Osteocyte (in vitro differentiated cells): Measurements from ENCODE around the gene TSKS. TPM values are rescaled to one million over a fixed set of nuclear protein-coding genes. Genes with fewer than 3 reads are reported as not detected.

Source experiments
- DNase-seq: peaks from one replicate; pipeline ENCODE4 v3.0.0; 2021; ENCODE audit warnings: mixed read lengths; ENCODE audit not compliant: unreplicated experiment; ENCODE audit errors: extremely low spot score
- H3K27ac Mint-ChIP-seq: one replicate; pipeline ENCODE4 v1.8.0; 2021; ENCODE audit warnings: mild to moderate bottlenecking, mixed read lengths; ENCODE audit not compliant: unreplicated experiment
- H3K27me3 Mint-ChIP-seq: one replicate; pipeline ENCODE4 v1.8.0; 2021; ENCODE audit warnings: mixed read lengths; ENCODE audit not compliant: unreplicated experiment
- H3K36me3 Mint-ChIP-seq: one replicate; pipeline ENCODE4 v1.8.0; 2021; ENCODE audit warnings: mixed read lengths; ENCODE audit not compliant: unreplicated experiment
- H3K4me1 Mint-ChIP-seq: one replicate; pipeline ENCODE4 v1.8.0; 2021; ENCODE audit warnings: mixed read lengths; ENCODE audit not compliant: unreplicated experiment
- H3K4me3 Mint-ChIP-seq: one replicate; pipeline ENCODE4 v1.8.0; 2021; ENCODE audit warnings: mild to moderate bottlenecking, moderate library complexity, mixed read lengths; ENCODE audit not compliant: unreplicated experiment
- H3K9me3 Mint-ChIP-seq: one replicate; pipeline ENCODE4 v1.8.0; 2021; ENCODE audit warnings: mixed read lengths; ENCODE audit not compliant: unreplicated experiment
- CTCF ChIP-seq: fragments of 200-600 bp; sonication (generic); IDR thresholded peaks from 2 replicates; pipeline ENCODE4 v1.5.0; 2021; ENCODE audit warnings: antibody characterized with exemption, mild to moderate bottlenecking, moderate library complexity
- total RNA-seq: library from RNA; stranded (reverse); gene quantifications from 2 replicates; pipeline ENCODE4 v1.2.1, GENCODE V29; 2021

Gene TSKS
- total RNA-seq, 1 donor from 2014 or later = not detected

DNA sequence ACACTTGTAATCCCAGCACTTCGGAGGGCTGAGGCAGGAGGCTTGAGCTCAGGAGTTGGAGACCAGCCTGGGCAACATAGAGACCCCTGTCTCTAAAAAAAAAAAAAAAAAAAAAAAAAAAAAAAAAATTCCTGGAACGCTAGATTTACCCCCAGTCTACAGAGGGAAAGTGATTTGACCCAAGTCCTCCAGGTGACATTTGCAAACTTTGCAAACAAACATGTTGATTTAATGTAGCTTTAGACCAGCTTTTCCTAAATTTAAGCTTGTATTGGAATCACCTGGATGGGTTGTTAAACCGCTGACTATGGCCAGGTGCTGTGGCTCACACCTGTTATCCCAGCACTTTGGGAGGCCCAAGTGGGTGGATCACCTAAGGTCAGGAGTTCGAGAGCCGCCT, 63.7 kb downstream of the TSKS start:
- no peaks in the 10 kb centered on the region for H3K9me3 Mint-ChIP-seq
- H3K36me3 Mint-ChIP-seq = peaks cover 7% of the 10 kb centered on the region
- no peak overlapping the region for H3K4me3 Mint-ChIP-seq
- DNase-seq = no peak
- TF ChIP-seq CTCF = no peak
- H3K4me1 Mint-ChIP-seq = no peaks in the 10 kb centered on the region
- no peaks in the 10 kb centered on the region for H3K27me3 Mint-ChIP-seq
- no peak overlapping the region for H3K27ac Mint-ChIP-seq

DNA sequence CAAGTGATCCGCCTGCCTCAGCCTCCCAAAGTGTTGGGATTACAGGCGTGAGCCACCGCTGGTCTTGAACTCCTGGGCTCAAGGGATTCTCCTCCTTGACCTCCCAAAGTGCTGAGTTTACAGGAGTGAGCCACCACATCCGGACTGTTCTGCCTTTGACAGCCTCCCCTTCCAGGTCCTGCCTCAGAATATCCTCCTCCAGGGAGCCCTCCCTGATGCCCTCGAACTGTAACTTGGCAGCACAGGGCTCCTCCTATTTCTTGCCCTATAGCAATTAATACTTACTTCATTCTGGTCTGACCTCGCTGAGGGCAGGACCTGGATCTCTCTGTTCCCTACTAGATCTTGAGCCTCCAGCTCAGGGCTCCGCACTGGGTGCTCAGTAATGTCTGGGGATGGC, 66.2 kb downstream of the TSKS start:
- peaks cover 6% of the 10 kb centered on the region for H3K4me1 Mint-ChIP-seq
- no peak for TF ChIP-seq CTCF
- no peak overlapping the region for H3K27ac Mint-ChIP-seq
- no peak for DNase-seq
- no peaks in the 10 kb centered on the region for H3K9me3 Mint-ChIP-seq
- no peaks in the 10 kb centered on the region for H3K27me3 Mint-ChIP-seq
- H3K36me3 Mint-ChIP-seq = peaks cover 8% of the 10 kb centered on the region
- H3K4me3 Mint-ChIP-seq = no peak overlapping the region

- no peak for TF ChIP-seq CTCF
- Mint-ChIP-seq H3K27me3 (no peaks in the 10 kb centered on the region), H3K4me1 (peaks cover 12% of the 10 kb centered on the region), H3K9me3 (no peaks in the 10 kb centered on the region), H3K27ac (no peak overlapping the region), H3K36me3 (peaks cover 8% of the 10 kb centered on the region), H3K4me3 (no peak overlapping the region)
- no peak for DNase-seq
Measured at GRCh38 chr19:49696115-49696514, 67.0 kb downstream of the TSKS start.

DNA sequence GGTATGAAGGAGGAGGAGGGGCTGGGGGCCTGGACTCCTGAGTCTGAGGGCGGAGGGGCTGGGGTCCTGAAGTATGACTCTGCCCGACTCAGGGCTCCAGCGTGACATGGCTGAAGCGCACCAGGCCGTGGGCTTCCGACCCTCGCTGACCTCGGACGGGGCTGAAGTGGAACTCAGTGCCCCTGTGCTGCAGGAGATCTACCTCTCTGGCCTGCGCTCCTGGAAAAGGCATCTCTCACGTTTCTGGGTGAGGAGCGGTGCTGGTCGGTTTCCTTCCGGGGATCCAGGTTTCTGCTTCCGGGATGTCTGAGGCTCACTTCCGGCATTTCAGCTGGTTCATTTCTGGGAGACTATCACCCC, 71.0 kb downstream of the TSKS start:
- TF ChIP-seq CTCF = no peak
- H3K9me3 Mint-ChIP-seq = no peaks in the 10 kb centered on the region
- peak overlapping the region; percentile 38 for H3K27ac Mint-ChIP-seq
- H3K36me3 Mint-ChIP-seq = peaks cover 8% of the 10 kb centered on the region
- no peak for DNase-seq
- H3K27me3 Mint-ChIP-seq = no peaks in the 10 kb centered on the region
- H3K4me1 Mint-ChIP-seq = peaks cover 29% of the 10 kb centered on the region
- peak overlapping the region; percentile 33 for H3K4me3 Mint-ChIP-seq

GRCh38 chr19:49691243-49692146, 71.6 kb downstream of the TSKS start:
- Mint-ChIP-seq H3K9me3 (no peaks in the 10 kb centered on the region), H3K36me3 (peaks cover 6% of the 10 kb centered on the region), H3K4me3 (peak overlapping the region; percentile 89), H3K27ac (peak overlapping the region; percentile 85), H3K27me3 (no peaks in the 10 kb centered on the region), H3K4me1 (peaks cover 30% of the 10 kb centered on the region)
- no peak for TF ChIP-seq CTCF
- peak; percentile 91 for DNase-seq
